ENCODE results near the gene TEKT3.

TEKT3 gene

DNA sequence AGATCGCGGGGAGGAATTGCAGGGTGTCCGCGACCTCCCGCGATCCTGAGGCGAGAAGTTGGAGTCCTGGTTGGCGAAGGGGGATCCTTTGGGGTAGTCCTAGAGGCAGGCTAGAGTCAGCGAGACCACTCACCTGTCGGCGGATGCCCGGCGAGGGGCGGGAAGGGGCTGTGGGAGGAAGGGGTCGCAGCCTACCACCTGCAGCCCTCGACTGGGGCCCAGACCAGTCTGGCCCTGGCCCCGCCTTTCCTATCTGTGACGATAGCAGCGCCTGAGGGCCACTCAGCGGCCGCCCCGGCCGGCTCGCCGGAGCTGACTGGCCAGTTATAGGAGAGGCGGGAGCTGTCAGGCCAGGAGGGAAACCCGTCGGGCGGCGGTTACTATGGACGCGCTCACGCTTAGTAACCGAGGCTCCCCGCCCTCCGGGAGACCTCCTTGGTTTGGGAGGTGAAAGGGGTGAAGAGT, at the start of gene TEKT3:
TEKT3 (minus strand) TSS at position 213 of the 465 bp plus-strand sequence. CDS start 10,012 bp downstream, outside the sequence.
- in situ Hi-C loops (cut with HindIII; ENCODE audit: low sequenced_read_pairs) = no loop called here
- TF ChIP-seq, protein P1, sequence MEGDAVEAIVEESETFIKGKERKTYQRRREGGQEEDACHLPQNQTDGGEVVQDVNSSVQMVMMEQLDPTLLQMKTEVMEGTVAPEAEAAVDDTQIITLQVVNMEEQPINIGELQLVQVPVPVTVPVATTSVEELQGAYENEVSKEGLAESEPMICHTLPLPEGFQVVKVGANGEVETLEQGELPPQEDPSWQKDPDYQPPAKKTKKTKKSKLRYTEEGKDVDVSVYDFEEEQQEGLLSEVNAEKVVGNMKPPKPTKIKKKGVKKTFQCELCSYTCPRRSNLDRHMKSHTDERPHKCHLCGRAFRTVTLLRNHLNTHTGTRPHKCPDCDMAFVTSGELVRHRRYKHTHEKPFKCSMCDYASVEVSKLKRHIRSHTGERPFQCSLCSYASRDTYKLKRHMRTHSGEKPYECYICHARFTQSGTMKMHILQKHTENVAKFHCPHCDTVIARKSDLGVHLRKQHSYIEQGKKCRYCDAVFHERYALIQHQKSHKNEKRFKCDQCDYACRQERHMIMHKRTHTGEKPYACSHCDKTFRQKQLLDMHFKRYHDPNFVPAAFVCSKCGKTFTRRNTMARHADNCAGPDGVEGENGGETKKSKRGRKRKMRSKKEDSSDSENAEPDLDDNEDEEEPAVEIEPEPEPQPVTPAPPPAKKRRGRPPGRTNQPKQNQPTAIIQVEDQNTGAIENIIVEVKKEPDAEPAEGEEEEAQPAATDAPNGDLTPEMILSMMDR (IDR thresholded peaks at IDR 0.05; ENCODE audit: low read depth, low read length, missing control alignments) = no peak
- DNase-seq (ENCODE audit: low read depth) = peak; percentile 23
- H3K4me3 ChIP-seq (ENCODE audit: low read depth, low read length) = peak within 1 kb of the TSS; percentile 51

DNA sequence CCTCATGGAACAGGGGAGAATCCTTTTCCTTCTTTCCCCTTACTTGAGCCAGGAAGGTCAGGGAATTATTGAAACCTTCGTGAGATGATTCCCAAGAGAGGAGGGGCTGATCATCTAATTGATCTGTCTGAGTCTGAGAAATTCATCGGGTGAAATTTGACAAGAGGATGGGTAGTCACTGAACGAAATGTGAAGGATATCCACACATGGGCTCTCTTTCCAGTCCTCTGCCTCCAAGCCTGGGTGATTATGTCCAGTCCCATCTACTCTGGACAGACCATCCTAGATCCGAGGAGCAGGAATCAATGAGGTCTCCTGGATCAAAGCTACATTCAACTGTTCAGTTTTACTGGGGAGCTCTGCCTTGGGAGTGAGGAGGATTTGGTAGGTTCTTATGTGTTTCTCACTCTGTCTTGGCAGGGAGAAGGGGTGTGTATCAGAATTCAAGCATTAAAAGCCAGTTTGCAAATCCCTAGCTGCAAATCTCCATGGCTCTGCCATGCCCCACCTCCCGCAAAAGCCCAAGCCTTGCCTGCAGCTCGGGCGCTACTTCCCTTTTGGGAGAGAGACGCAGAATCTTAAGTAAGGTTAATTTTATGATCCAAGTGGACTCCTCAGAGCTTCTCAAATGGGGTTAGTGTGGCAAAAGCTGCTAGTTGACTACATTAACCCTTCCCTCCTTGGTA, 47.1 kb upstream of the TEKT3 start:
- DNase-seq (ENCODE audit: low read depth) = no peak
- H3K4me3 ChIP-seq (ENCODE audit: low read depth, low read length) = no peak overlapping the region
- in situ Hi-C loops (cut with HindIII; ENCODE audit: low sequenced_read_pairs) = no loop called here
- TF ChIP-seq, protein P1 (IDR thresholded peaks at IDR 0.05; ENCODE audit: low read depth, low read length, missing control alignments) = no peak

DNA sequence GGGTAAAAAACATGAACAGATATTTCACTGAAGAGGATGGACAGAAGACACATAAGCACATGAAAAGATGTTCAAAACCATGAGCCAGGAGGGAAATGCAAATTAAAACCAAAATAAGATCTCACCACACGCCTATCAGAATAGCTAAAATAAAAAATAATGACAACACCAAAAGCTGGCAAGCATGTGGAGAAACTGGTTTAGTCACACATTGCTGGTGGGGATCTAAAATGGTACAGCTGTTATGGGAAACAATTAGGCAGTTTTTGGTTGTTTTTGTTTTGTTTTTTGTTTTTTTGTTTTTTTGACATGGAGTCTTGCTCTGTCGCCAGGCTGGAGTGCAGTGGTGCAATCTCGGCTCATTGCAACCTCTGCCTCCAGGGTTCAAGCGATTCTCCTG, 44.7 kb upstream of the TEKT3 start:
- H3K4me3 ChIP-seq (ENCODE audit: low read depth, low read length) = no peak overlapping the region
- TF ChIP-seq, protein P1 (IDR thresholded peaks at IDR 0.05; ENCODE audit: low read depth, low read length, missing control alignments) = no peak
- DNase-seq (ENCODE audit: low read depth) = no peak
- in situ Hi-C loops (cut with HindIII; ENCODE audit: low sequenced_read_pairs) = no loop called here

DNA sequence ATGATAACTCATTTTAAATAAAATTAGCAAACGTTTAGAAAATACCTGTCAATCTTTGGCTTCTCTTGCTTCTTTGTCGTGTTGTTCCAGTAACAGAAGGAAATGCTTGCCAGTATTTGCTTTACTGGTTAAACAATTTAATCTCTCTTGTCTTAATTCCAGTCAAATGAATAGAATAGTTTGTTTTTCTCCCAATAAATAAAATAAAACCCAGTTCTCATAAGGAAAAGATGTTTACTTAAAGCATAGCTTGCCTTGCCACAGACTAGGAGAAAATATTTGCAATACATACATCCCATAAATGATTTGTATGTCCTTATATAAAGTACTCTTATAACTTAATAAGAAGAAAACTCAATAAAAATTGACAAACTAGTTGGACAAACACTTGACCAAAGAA, 43.9 kb upstream of the TEKT3 start:
- TF ChIP-seq, protein P1 (IDR thresholded peaks at IDR 0.05; ENCODE audit: low read depth, low read length, missing control alignments) = no peak
- no peak overlapping the region for H3K4me3 ChIP-seq (ENCODE audit: low read depth, low read length)
- no peak for DNase-seq (ENCODE audit: low read depth)
- in situ Hi-C loops (cut with HindIII; ENCODE audit: low sequenced_read_pairs) = no loop called here

DNA sequence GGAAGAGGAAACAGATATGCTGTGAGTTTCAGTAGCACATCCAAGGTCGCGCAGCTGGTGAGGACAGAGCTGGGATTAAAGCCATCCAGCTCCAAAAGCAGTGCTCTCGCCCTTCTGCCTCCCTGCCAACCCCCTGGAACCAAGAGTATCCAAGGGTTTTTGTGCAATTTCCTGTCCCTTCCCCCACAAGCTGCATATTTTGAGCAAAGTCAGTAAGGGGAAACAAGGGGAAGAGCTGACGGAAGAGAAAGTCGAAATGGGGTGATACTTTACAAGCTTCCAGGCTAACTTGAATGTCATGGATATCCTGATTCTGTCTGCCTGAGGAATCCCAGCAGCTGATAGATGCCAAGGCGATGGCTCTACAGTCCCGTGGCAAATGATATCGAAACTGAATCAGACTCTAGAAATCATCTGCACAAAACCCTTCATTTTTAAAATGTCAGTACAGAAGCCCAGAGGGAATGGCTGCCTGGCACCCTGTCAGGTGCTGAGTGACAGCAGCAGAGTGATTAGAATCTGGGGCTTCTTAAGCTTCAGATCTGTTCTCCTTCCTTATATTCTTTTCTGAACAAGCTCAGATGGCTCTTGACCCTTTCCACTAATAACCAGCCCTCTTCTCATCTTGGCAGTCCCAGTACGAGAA, 42.9 kb upstream of the TEKT3 start:
- H3K4me3 ChIP-seq (ENCODE audit: low read depth, low read length) = no peak overlapping the region
- TF ChIP-seq, protein P1 (IDR thresholded peaks at IDR 0.05; ENCODE audit: low read depth, low read length, missing control alignments) = no peak
- in situ Hi-C loops (cut with HindIII; ENCODE audit: low sequenced_read_pairs) = no loop called here
- DNase-seq (ENCODE audit: low read depth) = no peak

DNA sequence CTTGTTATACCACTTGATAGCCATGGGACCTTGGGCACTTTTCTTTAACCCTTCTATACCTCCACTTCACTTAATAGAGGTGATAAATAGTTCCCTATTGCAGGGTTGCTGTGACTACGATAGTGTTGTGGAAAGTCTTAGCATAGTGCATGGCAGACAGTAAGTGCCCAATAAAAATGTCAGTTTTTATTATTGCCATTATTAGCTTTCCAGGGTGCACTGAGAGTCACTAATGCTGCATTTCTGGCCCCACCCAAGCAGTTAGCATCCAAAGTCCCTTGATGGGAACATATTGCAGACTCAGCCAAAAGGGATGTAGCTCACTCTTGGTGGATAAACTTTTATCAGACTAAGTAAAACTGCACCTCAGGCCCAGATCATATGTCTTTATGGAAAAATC, 41.5 kb upstream of the TEKT3 start:
- in situ Hi-C loops (cut with HindIII; ENCODE audit: low sequenced_read_pairs) = no loop called here
- TF ChIP-seq, protein P1 (IDR thresholded peaks at IDR 0.05; ENCODE audit: low read depth, low read length, missing control alignments) = no peak
- DNase-seq (ENCODE audit: low read depth) = no peak
- no peak overlapping the region for H3K4me3 ChIP-seq (ENCODE audit: low read depth, low read length)
